Large intestine (tissue), 3 donors: Measurements from ENCODE around the gene LRRC8B. TPM values are rescaled to one million over a fixed set of nuclear protein-coding genes. Genes with fewer than 3 reads are reported as not detected.

Experiments
- DNase-seq, 2 donors: peaks; one replicate each; pipeline versions ENCODE4 v3.0.0 to v3.0.0-alpha.2; 2013
- H3K27ac ChIP-seq: one replicate; pipeline ENCODE4 v1.5.1; 2013; ENCODE audit warnings: low read length
- H3K27me3 ChIP-seq: 2 replicates; pipeline ENCODE4 v1.6.1; 2013; ENCODE audit warnings: low read length; ENCODE audit not compliant: control insufficient read depth, insufficient read depth
- H3K36me3 ChIP-seq: 2 replicates; pipeline ENCODE4 v1.6.1; 2013; ENCODE audit warnings: low read length; ENCODE audit not compliant: control insufficient read depth, insufficient read depth
- H3K4me1 ChIP-seq: one replicate; pipeline ENCODE4 v1.6.1; 2013; ENCODE audit warnings: low read length; ENCODE audit not compliant: control insufficient read depth, insufficient read depth
- H3K4me3 ChIP-seq: one replicate; pipeline ENCODE4 v1.5.1; 2013; ENCODE audit warnings: low read length
- H3K9me3 ChIP-seq: one replicate; pipeline ENCODE4 v1.6.1; 2013; ENCODE audit warnings: mild to moderate bottlenecking, low read depth, low read length, moderate library complexity; ENCODE audit not compliant: control insufficient read depth
- WGBS: methylation state at CpG from one replicate; pipeline ENCODE4 v1.1.5; 2013; ENCODE audit warnings: low lambda C conversion rate; ENCODE audit not compliant: insufficient coverage; 5-methylcytosine and 5-hydroxymethylcytosine counted together
- polyA plus RNA-seq: library from polyadenylated mRNA; unstranded; fragments of 120-200 nt; gene quantifications from one replicate; pipeline ENCODE4 v1.2.1, GENCODE V29; 2013

LRRC8B gene
- polyA plus RNA-seq, 1 donor = 10.2 TPM

DNA sequence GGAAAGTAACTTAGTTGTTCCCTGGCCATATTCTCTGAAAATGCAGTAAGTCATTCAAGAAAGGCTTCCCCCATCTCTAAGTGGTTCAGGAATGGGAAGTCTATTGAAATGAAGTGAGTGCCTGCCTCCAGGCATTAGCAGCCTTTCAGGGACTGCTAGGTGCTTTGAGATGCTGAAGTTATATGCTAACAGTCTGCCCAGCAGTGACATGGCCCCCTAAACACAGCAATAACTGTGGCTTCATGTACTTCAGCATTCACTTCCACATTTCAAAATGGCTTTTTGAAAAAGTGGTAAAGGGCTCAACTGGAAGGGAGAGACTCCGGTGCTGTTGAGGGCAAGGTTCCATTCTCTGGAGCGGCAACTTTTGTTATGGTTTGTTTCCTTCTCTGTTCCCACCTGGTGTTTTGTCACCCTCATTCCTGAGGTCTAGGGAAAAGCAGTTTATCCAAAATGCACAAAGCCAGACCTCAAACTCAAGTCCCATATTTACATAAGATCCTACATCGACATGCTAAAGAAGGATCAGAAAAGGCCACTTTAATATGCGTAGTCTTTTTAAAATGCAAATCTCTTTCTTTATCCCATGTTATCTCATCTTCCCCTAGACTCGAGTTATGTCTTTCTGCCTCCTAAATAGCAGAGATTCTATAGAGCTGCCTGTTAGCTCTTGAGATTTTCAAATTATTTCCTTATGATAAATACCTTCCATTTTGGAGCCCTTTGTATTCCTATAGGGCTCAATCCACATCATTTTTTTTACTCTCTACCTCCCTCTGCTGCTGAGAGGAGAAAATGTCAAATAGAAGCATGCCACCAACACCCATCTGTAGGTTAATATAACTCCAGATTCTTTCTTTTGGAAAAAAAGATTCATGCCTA is 74.1 kb downstream of the LRRC8B start:
- H3K27me3 ChIP-seq = no peaks in the 10 kb centered on the region
- peak in 1 of 2 donors; percentile 31 for DNase-seq
- H3K9me3 ChIP-seq = no peaks in the 10 kb centered on the region
- H3K36me3 ChIP-seq = no peaks in the 10 kb centered on the region
- H3K27ac ChIP-seq = no peak overlapping the region
- 53% methylated on average over 3 of the region's 5 CpGs for WGBS
- no peaks in the 10 kb centered on the region for H3K4me1 ChIP-seq
- H3K4me3 ChIP-seq = no peak overlapping the region

DNA sequence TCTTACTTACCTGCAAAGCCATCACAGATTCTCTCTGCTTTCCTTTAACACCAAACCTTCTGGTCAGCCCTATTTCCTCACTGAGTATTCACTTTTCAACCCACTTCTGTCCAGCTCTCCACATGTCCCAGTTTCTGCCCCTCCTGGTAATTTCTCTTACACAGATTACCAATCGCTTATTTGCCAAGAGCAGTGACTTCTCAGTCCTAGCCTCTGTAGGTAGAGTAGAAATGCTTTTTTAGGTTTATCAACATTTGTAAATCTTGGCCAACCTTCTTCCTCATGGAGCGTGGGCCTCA is 74.7 kb downstream of the LRRC8B start:
- Histone ChIP-seq H3K4me1 (no peaks in the 10 kb centered on the region), H3K27ac (no peak overlapping the region), H3K9me3 (no peaks in the 10 kb centered on the region), H3K27me3 (no peaks in the 10 kb centered on the region), H3K36me3 (no peaks in the 10 kb centered on the region), H3K4me3 (no peak overlapping the region)
- no CpG with 5 or more reads among the region's 2 CpGs for WGBS
- DNase-seq = no peak

DNA sequence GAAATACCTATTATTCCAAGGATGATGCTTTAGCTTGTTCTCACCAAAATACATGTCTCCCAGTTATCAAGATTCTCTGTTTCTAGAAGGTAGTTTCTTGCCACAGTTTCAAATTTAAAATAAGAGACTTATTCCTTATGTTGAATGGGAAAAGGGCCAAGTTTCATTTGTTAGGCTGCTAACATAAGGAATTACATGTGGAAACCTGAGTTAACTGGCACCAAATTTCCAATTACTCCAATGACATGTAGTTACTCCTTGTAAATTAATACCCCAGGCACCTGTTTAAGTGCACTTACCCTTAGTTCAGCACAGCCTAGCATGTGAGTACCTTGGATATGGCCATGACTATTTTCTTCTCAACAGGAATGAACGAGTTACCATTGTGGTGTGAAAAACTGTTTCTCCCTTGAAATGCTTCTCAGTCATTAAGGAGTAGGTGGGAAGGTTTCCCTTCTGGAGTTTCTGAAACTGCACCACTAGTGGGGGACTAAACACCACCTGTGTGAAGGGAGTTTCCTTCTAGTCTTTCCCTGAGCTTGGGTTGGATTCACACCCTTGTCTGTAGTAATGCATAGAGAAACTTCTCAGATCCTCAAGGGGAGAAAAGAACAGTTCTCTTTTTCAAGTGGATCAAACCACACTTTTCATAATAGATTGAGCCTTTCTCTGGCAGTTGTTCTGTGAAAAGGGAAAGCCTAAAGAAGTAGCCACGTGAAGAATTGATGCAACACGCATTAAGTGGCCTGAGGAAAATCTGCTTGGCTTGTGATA is 76.0 kb downstream of the LRRC8B start:
- no peak for DNase-seq
- no peaks in the 10 kb centered on the region for H3K27me3 ChIP-seq
- no peak overlapping the region for H3K4me3 ChIP-seq
- H3K27ac ChIP-seq = no peak overlapping the region
- H3K4me1 ChIP-seq = no peaks in the 10 kb centered on the region
- no peaks in the 10 kb centered on the region for H3K9me3 ChIP-seq
- 100% methylated on average over 1 of the region's 3 CpGs for WGBS
- no peaks in the 10 kb centered on the region for H3K36me3 ChIP-seq

DNA sequence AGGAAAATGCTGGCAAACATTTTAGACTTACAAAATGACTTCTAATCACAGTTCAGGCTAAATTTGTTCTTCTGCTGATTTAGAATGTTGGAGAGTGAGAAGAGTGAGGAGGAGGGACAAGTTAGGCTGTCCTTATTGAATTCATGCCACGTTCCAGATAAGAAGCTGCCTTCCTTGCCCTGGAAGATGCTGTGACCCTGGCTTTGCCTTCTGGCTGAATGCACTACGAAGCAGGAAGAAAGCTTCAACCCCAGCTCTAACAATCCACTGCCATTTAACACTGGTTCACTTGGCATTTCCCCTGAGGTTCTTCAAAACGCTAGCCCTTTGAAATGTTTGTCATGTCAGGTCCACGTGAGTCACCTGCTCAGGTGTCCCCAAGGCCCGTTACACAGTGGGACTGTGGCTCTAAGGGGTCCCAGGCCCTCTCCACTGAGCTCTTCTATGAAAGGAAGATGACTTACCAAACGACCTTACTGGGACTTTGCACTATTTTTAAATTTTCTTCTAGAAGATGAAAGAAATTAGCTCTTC is 78.3 kb downstream of the LRRC8B start:
- no peak overlapping the region for H3K27ac ChIP-seq
- no peaks in the 10 kb centered on the region for H3K36me3 ChIP-seq
- no peak overlapping the region for H3K4me3 ChIP-seq
- DNase-seq = no peak
- no peaks in the 10 kb centered on the region for H3K4me1 ChIP-seq
- no peaks in the 10 kb centered on the region for H3K9me3 ChIP-seq
- H3K27me3 ChIP-seq = no peaks in the 10 kb centered on the region
- no CpG with 5 or more reads among the region's 6 CpGs for WGBS

DNA sequence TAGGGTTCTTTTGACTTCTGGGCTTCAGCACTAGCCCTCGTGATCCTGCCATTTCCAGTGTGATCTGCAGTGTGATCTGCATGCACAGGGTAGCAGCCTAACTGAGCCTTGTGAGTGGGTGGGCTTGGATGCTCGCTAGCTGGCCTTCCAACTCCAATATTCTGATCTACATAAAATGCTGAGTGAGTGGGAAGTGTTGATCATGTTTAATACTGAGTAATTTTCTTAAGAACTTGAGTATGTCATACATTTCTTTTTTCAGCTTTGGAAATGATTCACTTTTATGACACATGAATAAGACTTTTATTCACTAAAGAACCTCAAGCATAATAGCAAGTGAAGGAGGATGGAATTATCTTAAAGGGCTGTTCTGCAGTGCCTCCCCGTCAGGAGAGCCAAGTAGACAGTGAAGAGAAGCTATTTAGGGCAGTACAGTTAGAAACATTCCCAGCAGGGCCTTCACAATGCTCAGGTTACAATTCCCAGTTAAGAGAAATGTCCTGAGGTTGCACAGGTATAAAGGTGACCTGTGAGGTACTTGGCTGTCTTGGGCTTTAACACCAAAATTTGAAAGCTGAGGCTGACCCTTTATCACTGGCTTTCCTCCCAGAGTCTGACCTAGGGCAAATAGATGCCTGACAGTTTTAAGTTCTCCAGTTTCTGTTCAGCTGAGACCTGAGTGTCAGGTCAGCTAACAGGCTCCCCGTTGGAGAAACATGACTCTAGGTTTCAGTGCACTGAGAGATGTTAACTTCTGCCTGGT is 79.2 kb downstream of the LRRC8B start:
- no peaks in the 10 kb centered on the region for H3K36me3 ChIP-seq
- H3K9me3 ChIP-seq = no peaks in the 10 kb centered on the region
- WGBS = no CpG with 5 or more reads among the region's 4 CpGs
- H3K4me3 ChIP-seq = no peak overlapping the region
- no peaks in the 10 kb centered on the region for H3K4me1 ChIP-seq
- H3K27ac ChIP-seq = no peak overlapping the region
- DNase-seq = no peak
- no peaks in the 10 kb centered on the region for H3K27me3 ChIP-seq

- H3K4me3 ChIP-seq = no peak overlapping the region
- H3K27ac ChIP-seq = no peak overlapping the region
- no peaks in the 10 kb centered on the region for H3K9me3 ChIP-seq
- no peaks in the 10 kb centered on the region for H3K36me3 ChIP-seq
- H3K27me3 ChIP-seq = no peaks in the 10 kb centered on the region
- H3K4me1 ChIP-seq = no peaks in the 10 kb centered on the region
- no CpG with 5 or more reads among the region's 3 CpGs for WGBS
- no peak for DNase-seq
These were observed 79.7 kb downstream of the LRRC8B start for GRCh38 chr1:89604414-89604735.

DNA sequence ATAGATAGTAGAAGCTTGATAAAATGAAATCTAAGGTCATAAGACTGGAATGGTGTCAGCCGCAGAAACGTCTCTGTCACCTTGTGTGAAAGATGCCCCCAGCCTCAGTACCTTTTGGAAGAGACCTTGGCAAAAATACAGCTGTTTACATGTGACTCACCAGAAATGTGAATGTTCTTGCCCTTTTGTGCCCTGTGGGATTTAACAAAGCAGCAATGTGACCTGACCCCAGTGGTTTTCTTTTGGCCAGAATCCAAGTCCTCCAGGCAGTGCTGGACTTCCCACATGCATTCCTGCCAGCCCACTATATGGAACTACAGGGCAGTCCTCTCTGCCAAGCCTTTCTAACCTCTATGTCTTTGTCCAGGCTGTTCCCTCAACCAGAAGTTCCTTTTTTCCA is 81.1 kb downstream of the LRRC8B start:
- no peaks in the 10 kb centered on the region for H3K27me3 ChIP-seq
- 70% methylated on average over 2 of the region's 2 CpGs for WGBS
- H3K36me3 ChIP-seq = no peaks in the 10 kb centered on the region
- H3K9me3 ChIP-seq = no peaks in the 10 kb centered on the region
- H3K4me3 ChIP-seq = no peak overlapping the region
- no peaks in the 10 kb centered on the region for H3K4me1 ChIP-seq
- no peak for DNase-seq
- no peak overlapping the region for H3K27ac ChIP-seq

DNA sequence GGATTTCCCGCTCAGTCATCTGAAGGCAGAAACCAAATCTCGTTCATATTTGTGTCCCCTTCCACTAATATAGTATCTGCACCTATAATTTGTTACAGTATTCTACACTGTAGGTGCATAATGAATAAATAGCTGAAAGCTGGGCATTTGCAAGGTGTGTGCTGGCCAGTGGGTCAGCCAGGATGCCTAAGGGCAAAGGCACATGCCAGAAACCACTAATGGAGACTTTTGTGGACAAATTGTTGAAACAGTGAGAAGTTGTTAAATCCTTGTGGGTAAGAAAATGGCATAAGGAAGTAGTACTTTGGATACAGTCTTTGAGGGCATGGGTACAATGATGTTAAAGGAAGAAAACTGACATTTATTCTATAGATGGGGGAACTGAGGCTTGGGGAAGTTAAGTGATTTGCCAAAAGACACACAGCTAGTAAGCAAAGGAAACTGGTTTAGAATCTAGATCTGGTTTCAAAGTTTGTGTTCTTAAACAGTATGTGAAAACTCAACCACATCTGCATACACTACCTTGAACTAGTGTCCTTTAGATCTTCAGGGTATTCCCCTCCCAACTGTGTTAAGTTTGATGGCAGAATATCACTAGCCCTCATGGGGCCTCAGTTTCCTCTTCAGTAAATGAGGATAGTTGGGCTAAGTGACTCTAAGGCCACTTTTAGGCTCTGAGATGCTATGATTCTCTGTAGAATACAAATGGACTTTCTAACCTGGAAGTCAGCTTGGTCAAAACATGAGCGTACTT is 81.8 kb downstream of the LRRC8B start:
- Histone ChIP-seq H3K36me3 (no peaks in the 10 kb centered on the region), H3K27ac (no peak overlapping the region), H3K9me3 (no peaks in the 10 kb centered on the region), H3K4me3 (no peak overlapping the region), H3K4me1 (no peaks in the 10 kb centered on the region), H3K27me3 (no peaks in the 10 kb centered on the region)
- DNase-seq = no peak
- no CpG with 5 or more reads among the region's 3 CpGs for WGBS

DNA sequence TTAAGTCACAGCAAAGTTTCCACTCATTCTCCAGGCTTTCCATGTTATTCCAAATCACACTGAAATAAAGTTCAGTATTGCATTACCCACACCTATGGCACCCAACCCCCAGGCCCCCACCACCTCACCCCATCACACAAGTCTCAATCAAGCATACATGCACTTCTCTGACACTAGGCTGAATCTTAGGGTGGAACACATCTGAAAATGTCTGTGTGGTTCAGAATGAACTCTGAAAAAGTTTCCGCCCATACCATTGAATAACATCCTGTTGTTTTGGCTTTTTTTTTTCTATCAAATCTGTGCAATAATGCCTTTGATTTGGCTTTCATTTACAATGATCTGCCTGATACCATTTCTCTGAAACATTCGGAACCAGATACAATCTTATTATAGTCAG is 82.5 kb downstream of the LRRC8B start:
- no peaks in the 10 kb centered on the region for H3K27me3 ChIP-seq
- H3K9me3 ChIP-seq = no peaks in the 10 kb centered on the region
- no peak for DNase-seq
- H3K27ac ChIP-seq = no peak overlapping the region
- WGBS = no CpG with 5 or more reads among the region's 2 CpGs
- H3K4me3 ChIP-seq = no peak overlapping the region
- no peaks in the 10 kb centered on the region for H3K4me1 ChIP-seq
- no peaks in the 10 kb centered on the region for H3K36me3 ChIP-seq
